ENCODE results near the gene MYOT.

MYOT gene, protein sequence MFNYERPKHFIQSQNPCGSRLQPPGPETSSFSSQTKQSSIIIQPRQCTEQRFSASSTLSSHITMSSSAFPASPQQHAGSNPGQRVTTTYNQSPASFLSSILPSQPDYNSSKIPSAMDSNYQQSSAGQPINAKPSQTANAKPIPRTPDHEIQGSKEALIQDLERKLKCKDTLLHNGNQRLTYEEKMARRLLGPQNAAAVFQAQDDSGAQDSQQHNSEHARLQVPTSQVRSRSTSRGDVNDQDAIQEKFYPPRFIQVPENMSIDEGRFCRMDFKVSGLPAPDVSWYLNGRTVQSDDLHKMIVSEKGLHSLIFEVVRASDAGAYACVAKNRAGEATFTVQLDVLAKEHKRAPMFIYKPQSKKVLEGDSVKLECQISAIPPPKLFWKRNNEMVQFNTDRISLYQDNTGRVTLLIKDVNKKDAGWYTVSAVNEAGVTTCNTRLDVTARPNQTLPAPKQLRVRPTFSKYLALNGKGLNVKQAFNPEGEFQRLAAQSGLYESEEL

DNA sequence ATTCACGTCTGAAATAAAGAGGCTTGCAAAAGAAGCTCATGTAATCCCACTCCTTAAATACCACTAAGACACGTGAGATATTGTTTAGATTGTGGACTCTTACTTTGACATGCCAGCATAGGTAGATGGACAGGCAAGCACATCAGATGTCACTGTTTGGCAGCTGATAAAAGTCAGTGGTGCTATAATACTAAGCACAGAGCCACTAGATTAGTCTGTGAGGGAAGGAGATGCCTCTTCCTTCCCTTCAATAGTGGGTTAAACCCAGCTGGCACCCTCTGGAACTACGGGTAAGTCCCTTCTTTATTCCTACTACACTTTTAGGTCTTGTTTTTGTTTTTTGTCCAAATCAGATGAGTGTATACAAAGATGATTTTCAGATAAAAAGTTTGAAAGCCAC is at the start of gene MYOT:
Gene MYOT, plus strand, starts transcription at position 197 of the 400 bp plus-strand sequence. CDS start 2,792 bp downstream, outside the sequence.
- no peak within 1 kb of the TSS for H3K27ac ChIP-seq (ENCODE audit: low read length)
- DNase-seq (no peak), ATAC-seq (ENCODE audit: insufficient read depth, low read depth) (no peak)
- H3K36me3 ChIP-seq (ENCODE audit: insufficient read depth, low read length) = no peaks in the 10 kb centered on the region
- H2AFZ ChIP-seq (ENCODE audit: low read depth, low read length) = no peak within 1 kb of the TSS
- no peaks in the 10 kb centered on the region for H4K20me1 ChIP-seq (ENCODE audit: insufficient read depth, low read length)
- H3K27me3 ChIP-seq (ENCODE audit: insufficient read depth, low read length, poor library complexity) = peaks cover 3% of the 10 kb centered on the region
- H3K4me2 ChIP-seq (ENCODE audit: insufficient read depth, low read length) = no peak within 1 kb of the TSS
- H3K4me3 ChIP-seq (ENCODE audit: low read depth in 1 of 2, low read length in 2 of 2) = no peak within 1 kb of the TSS
- TF ChIP-seq EZH2 (IDR thresholded peaks at IDR 0.05; ENCODE audit: borderline replicate concordance, low read depth, low read length, severe bottlenecking) = no peak
- TF ChIP-seq, protein P1, sequence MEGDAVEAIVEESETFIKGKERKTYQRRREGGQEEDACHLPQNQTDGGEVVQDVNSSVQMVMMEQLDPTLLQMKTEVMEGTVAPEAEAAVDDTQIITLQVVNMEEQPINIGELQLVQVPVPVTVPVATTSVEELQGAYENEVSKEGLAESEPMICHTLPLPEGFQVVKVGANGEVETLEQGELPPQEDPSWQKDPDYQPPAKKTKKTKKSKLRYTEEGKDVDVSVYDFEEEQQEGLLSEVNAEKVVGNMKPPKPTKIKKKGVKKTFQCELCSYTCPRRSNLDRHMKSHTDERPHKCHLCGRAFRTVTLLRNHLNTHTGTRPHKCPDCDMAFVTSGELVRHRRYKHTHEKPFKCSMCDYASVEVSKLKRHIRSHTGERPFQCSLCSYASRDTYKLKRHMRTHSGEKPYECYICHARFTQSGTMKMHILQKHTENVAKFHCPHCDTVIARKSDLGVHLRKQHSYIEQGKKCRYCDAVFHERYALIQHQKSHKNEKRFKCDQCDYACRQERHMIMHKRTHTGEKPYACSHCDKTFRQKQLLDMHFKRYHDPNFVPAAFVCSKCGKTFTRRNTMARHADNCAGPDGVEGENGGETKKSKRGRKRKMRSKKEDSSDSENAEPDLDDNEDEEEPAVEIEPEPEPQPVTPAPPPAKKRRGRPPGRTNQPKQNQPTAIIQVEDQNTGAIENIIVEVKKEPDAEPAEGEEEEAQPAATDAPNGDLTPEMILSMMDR (IDR thresholded peaks at IDR 0.05; ENCODE audit: borderline replicate concordance, extremely low read depth, low read length, poor library complexity, severe bottlenecking) = no peak
- no peaks in the 10 kb centered on the region for H3K79me2 ChIP-seq (ENCODE audit: insufficient read depth, low read length)
- no peak within 1 kb of the TSS for H3K9ac ChIP-seq (ENCODE audit: low read depth, low read length)
- H3K4me1 ChIP-seq (ENCODE audit: insufficient read depth, low read length) = no peaks in the 10 kb centered on the region
- no peaks in the 10 kb centered on the region for H3K9me3 ChIP-seq (ENCODE audit: insufficient read depth, low read length, severe bottlenecking)

DNA sequence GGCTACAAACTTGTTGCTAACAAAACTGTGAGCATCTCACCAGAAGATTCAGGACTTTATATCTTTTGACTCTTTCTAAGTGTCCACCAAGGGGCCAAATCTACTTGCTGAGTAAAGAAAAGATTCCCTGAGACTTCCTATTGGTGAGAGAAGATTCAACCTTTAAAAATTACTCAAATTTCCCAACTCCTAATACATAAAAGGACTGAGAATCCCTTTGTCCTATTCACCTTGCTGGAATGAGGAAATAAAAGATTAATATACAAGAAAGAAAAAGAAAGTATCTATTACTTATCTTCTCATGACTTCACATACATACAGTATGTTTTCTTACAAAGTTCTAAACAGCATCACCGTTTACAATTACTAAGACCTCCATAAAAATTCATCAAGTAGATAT is 47.9 kb upstream of the MYOT start:
- Histone ChIP-seq H3K9me3 (ENCODE audit: insufficient read depth, low read length, severe bottlenecking) (no peaks in the 10 kb centered on the region), H3K79me2 (ENCODE audit: insufficient read depth, low read length) (no peaks in the 10 kb centered on the region), H3K4me2 (ENCODE audit: insufficient read depth, low read length) (no peak overlapping the region), H2AFZ (ENCODE audit: low read depth, low read length) (no peak overlapping the region), H4K20me1 (ENCODE audit: insufficient read depth, low read length) (no peaks in the 10 kb centered on the region), H3K4me1 (ENCODE audit: insufficient read depth, low read length) (no peaks in the 10 kb centered on the region), H3K9ac (ENCODE audit: low read depth, low read length) (no peak overlapping the region), H3K27me3 (ENCODE audit: insufficient read depth, low read length, poor library complexity) (no peaks in the 10 kb centered on the region), H3K36me3 (ENCODE audit: insufficient read depth, low read length) (no peaks in the 10 kb centered on the region), H3K27ac (ENCODE audit: low read length) (no peak overlapping the region), H3K4me3 (ENCODE audit: low read depth in 1 of 2, low read length in 2 of 2) (no peak overlapping the region)
- no peak for TF ChIP-seq EZH2 (IDR thresholded peaks at IDR 0.05; ENCODE audit: borderline replicate concordance, low read depth, low read length, severe bottlenecking)
- TF ChIP-seq, protein P1 (IDR thresholded peaks at IDR 0.05; ENCODE audit: borderline replicate concordance, extremely low read depth, low read length, poor library complexity, severe bottlenecking) = no peak
- ATAC-seq (ENCODE audit: insufficient read depth, low read depth) (no peak), DNase-seq (no peak)

DNA sequence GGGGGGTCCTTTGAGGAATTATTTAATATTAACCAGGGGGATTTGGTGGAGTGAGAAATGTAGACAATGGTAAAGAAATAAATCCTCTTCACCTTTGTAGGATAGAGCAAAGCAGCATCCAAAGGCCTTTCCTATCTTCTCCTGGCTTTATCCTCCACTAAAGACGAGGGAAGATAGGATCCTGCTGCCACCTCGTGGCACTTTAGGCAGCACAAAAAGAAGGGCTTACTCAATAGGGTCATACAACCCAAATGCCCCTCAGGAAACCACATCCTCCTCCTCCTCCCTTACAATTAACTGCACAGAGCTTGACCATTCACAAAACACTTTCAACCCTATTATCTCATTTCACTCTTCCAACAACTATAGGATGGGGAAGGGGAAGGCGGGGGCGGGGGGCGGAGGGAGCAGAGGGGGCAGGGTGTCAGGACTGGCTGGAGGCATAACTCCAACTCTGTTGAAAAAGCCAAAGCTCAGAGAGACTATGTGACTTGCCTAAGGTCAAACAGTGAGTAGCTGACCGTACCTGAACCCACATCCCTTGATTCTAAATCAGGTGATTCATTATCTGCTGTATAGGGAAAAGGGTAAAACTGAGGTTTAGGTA is 45.4 kb upstream of the MYOT start:
- H2AFZ ChIP-seq (ENCODE audit: low read depth, low read length) = no peak overlapping the region
- no peaks in the 10 kb centered on the region for H3K27me3 ChIP-seq (ENCODE audit: insufficient read depth, low read length, poor library complexity)
- DNase-seq = peak; percentile 26
- H3K27ac ChIP-seq (ENCODE audit: low read length) = no peak overlapping the region
- H3K79me2 ChIP-seq (ENCODE audit: insufficient read depth, low read length) = no peaks in the 10 kb centered on the region
- no peaks in the 10 kb centered on the region for H4K20me1 ChIP-seq (ENCODE audit: insufficient read depth, low read length)
- ATAC-seq (ENCODE audit: insufficient read depth, low read depth) = peak; percentile 44; the same call in 1 of the 3 replicates
- no peak overlapping the region for H3K9ac ChIP-seq (ENCODE audit: low read depth, low read length)
- peaks cover 3% of the 10 kb centered on the region for H3K9me3 ChIP-seq (ENCODE audit: insufficient read depth, low read length, severe bottlenecking)
- no peak overlapping the region for H3K4me3 ChIP-seq (ENCODE audit: low read depth in 1 of 2, low read length in 2 of 2)
- no peaks in the 10 kb centered on the region for H3K36me3 ChIP-seq (ENCODE audit: insufficient read depth, low read length)
- TF ChIP-seq EZH2 (IDR thresholded peaks at IDR 0.05; ENCODE audit: borderline replicate concordance, low read depth, low read length, severe bottlenecking) = no peak
- TF ChIP-seq, protein P1 (IDR thresholded peaks at IDR 0.05; ENCODE audit: borderline replicate concordance, extremely low read depth, low read length, poor library complexity, severe bottlenecking) = peak; percentile 46
- H3K4me1 ChIP-seq (ENCODE audit: insufficient read depth, low read length) = no peaks in the 10 kb centered on the region
- H3K4me2 ChIP-seq (ENCODE audit: insufficient read depth, low read length) = no peak overlapping the region

All from DND-41 (cell line).